ENCODE results near the gene INO80E.
A peak's percentile ranks its signal among the peaks of the same experiment; 100 is the strongest.
"Not testable (repeated sequence)": the region's sequence is repeated elsewhere in the genome, so short reads cannot be mapped to it uniquely, and the experiment has no call there.

The INO80E gene

GRCh38 chr16:30010844-30011713, 15.0 kb downstream of the INO80E start, which contains the start of gene DOC2A:
TSS of gene DOC2A (minus strand) at chr16:30011027. CDS start at chr16:30010222, 805 bp downstream.
- peak; percentile 35 to 42 for DNase-seq

DNA sequence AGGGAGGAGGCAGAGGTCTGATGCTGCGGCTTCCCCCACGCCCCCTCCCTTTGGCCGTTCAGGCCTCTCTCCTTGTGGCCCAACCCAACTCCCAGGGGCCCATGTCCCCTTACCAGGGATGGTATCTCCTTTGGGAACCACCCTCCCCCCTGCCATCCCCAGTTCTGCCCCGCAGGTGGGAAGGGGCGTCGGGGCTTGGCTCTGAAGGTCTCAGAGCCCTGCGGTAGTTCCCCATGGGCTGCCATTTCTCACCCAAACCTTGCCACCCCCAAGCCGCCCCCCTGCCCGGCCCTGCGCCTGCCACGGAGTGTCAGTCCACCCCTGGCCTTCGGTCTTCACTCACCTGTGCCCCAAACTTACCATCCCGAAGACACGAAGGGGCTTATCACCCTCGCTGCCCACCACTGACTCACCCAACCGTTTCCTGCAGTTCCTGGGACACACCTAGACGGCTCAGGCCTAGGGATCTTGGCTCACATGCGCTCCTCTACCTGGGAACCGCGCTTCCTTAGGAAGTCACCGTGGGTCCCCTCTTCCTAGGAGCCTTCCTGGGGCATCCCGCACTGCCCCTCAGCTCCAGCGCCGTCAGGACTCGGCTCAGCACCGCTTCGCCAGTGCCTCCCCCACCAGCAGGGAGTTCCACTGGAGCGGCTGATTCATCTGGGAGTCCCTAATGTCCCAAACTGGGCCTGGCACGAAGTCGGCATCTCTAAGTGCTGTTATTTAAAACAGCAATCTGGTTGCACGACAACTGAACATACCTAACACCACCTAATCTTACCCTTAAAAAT, 15.9 kb downstream of the INO80E start:
- no peak for DNase-seq

DNA sequence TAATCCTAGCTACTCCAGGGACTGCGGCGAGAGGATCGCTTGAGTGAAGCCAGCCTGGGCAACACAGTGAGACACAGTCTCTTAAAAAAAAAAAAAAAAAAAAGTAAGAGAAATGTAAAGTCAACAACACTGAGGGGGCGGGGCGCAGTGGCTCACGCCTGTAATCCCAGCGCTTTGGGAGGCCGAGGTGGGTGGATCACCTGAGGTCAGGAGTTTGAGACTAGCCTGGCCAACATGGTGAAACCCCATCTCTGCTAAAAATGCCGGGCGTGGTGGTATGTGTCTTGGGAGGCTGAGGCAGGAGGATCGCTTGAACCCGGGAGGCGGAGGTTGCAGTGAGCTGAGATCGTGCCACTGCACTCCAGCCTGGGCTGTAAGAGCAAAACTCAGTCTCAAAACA, 16.6 kb downstream of the INO80E start:
- not testable (repeated sequence) for DNase-seq

DNA sequence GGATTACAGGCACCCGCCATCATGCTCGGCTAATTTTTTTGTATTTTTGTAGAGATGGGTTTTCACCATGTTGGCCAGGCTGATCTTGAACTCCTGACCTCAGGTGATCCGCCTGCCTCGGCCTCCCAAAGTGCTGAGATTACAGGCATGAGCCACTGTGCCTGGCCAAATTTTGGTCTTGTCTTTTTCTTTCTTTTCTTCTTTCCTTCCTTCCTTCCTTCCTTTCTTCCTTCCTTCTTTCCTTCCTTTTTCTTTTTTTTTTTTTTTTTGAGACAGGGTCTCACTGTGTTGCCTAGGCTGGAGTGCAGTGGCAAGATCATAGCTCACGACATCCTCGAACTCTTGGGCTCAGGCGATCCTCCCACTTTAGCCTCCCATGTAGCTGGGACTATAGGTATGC, 19.4 kb downstream of the INO80E start:
- DNase-seq, result not testable (repeated sequence)

DNA sequence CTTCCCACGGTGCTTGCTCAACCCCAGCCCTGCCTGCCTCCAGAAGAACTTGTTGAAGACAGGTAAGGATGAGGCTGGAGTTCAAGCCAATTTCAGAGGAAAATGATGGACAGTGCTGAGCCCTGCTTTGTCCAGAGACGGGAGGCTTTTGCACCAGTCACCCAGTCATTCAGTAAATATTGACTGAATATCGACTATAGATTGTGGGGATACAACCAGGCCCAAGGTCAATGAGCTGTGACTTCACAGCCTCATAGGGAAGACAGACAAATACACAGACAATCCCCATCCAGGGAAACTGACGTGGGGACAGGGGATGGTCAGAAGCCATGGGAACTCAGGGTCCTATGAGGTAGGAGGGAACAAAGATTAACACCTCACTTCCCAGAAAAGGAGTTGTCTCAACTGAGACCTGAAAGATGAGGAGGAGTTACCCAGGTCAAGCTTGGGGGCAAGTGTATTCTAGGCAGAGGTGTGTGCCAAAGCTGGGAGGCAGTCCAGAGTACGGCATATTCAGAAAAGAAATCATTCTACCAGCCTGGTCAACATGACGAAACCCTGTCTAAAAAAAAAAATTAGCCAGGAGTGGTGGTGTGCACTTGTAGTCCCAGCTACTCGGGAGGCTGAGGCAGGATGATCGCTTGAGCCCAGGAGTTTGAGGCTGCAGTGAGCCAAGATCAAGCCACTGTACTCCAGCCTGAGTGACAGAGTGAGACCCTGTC, 20.7 kb downstream of the INO80E start:
- no peak for DNase-seq

GRCh38 chr16:30017277-30017656, 21.2 kb downstream of the INO80E start:
- no peak for DNase-seq

- not testable (repeated sequence) for DNase-seq
Measured at GRCh38 chr16:30017937-30018336, 21.9 kb downstream of the INO80E start.

GRCh38 chr16:30018731-30019158, 22.7 kb downstream of the INO80E start:
- no peak for DNase-seq

GRCh38 chr16:30022887-30023286, 26.8 kb downstream of the INO80E start, which contains the start of gene C16orf92:
TSS of gene C16orf92 (plus strand) at chr16:30023198. CDS start at chr16:30023341, 143 bp downstream.
- no peak for DNase-seq

- no peak for DNase-seq
Measured at GRCh38 chr16:30023586-30023985, 27.5 kb downstream of the INO80E start.

GRCh38 chr16:30024451-30024850, 28.4 kb downstream of the INO80E start:
- DNase-seq, result no peak

- DNase-seq, result no peak
Measured at GRCh38 chr16:30025156-30025555, 29.1 kb downstream of the INO80E start.

- no peak for DNase-seq
Measured at GRCh38 chr16:30025574-30025973, 29.5 kb downstream of the INO80E start.

DNA sequence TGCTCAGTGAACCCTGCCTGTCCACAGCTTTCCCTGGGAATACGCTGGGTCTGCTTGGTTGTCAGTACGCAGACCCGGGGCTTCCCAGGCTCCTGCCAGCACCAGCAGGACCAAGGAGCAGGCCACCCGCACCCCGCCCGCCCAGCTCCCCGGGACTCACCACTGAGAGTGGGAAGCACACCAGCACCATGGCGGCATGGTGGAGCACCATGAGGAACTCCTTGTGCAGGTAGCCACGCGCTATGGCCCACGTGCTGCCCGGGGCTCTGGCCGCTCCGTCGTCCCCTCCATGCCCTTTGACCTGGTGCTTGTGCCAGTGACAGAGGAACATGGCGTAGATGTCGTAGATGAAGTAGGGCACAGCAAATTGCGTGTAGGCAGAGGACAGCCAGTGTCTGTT, 30.4 kb downstream of the INO80E start:
- DNase-seq, result no peak

GRCh38 chr16:30027588-30028437, 31.8 kb downstream of the INO80E start:
- no peak for DNase-seq

- DNase-seq, result no peak
Measured at GRCh38 chr16:30028438-30029076, 32.5 kb downstream of the INO80E start.

DNA sequence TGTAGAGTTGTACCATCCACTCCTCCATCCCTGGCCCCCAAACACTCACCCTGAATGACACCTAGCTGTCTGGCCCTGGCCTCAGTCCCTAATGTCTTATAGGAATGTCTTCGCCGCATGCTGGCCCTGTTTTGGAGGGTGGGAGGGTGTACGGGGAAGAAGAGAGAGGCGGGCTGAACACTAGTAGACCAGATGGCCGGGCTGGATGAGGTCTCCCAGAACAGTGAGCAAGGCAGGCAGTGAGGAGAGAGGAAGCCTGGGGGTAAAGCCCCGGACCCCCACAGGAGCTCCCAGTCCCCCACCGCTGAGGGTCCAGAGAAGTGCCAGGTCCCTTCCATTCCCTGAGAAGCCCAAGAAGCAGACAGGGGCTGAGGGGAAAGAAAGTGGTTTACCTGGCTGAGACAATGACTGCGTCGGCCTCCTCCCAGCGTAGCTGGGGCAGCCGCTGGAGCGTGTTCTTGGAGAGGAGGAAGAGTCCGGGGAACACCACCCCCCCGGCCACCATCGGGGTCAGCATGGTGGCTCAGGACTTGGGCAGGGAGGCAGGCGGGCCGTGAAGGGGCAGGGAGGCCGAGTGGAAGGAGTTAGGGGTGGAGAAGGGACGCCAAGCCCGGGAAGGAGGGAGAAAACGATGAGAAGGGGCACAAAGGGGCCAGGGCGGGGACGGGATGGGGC, 34.1 kb downstream of the INO80E start:
- no peak for DNase-seq

GRCh38 chr16:30030841-30031413, 34.9 kb downstream of the INO80E start, which contains the start of gene TLCD3B:
TSS of gene TLCD3B (minus strand) at chr16:30031271. CDS start at chr16:30030527, 744 bp downstream.
- DNase-seq, result no peak

GRCh38 chr16:30031477-30031918, 35.5 kb downstream of the INO80E start:
- DNase-seq, result no peak

DNA sequence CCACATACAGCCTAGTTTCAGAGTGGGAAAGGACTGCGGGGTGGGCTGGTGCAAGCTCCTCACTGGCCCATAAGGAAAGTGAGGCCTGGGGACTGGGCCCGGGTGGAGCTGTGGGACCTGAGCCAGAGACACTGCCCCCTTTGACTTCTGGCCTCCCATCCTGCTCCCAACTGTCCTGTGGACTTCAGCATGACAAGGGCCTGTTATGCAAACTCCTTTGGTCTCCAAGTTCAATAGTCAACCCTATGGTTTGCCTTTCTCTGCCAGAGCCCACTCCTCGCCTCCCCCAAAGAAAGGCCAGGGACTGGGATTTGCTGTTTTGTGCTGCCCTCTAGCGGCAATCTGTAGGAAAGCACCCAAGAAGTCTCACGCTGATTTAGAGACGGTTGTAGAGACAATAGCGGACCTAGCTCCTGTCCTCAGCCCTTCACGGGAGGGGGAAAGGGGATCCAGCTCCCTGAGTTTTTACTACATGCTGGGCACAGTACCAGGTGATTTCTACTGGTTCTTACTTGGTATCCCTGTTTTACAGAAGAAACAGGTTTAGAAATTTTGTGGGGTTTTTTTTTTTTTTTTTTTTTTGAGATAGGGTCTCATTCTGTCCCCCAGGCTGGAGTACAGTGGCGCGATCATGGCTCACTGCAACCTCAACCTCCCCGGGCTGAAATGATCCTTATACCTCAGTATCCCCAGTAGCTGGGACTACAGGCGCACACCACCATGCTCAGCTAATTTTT, 36.2 kb downstream of the INO80E start:
- DNase-seq, result peak; percentile 66 to 75
